ENCODE data around the gene LY6G6D.
A peak's percentile ranks its signal among the peaks of the same experiment; 100 is the strongest.

LY6G6D gene

GRCh38 chr6:31729979-31730630 lies 15.0 kb downstream of the LY6G6D start:
- no peak for TF ChIP-seq CTCF (IDR thresholded peaks at IDR 0.05; ENCODE audit: insufficient read depth, low read depth, low read length, missing control alignments)
- DNase-seq (ENCODE audit: low read depth): peak; percentile 78

GRCh38 chr6:31730631-31731086 lies 15.5 kb downstream of the LY6G6D start:
- DNase-seq (ENCODE audit: low read depth): no peak
- H3K4me3 ChIP-seq (ENCODE audit: low read depth, low read length): no peak overlapping the region
- TF ChIP-seq CTCF (IDR thresholded peaks at IDR 0.05; ENCODE audit: insufficient read depth, low read depth, low read length, missing control alignments): no peak

More at GRCh38 chr6:31729979-31730630, 15.0 kb downstream of the LY6G6D start:
- peak overlapping the region; percentile 49 for H3K4me3 ChIP-seq (ENCODE audit: low read depth, low read length)

GRCh38 chr6:31732029-31732428 lies 16.9 kb downstream of the LY6G6D start:
- no peak overlapping the region for H3K4me3 ChIP-seq (ENCODE audit: low read depth, low read length)
- no peak for DNase-seq (ENCODE audit: low read depth)
- no peak for TF ChIP-seq CTCF (IDR thresholded peaks at IDR 0.05; ENCODE audit: insufficient read depth, low read depth, low read length, missing control alignments)

GRCh38 chr6:31733734-31734133 lies 18.6 kb downstream of the LY6G6D start:
- TF ChIP-seq CTCF (IDR thresholded peaks at IDR 0.05; ENCODE audit: insufficient read depth, low read depth, low read length, missing control alignments): no peak
- no peak overlapping the region for H3K4me3 ChIP-seq (ENCODE audit: low read depth, low read length)
- no peak for DNase-seq (ENCODE audit: low read depth)

- no peak for TF ChIP-seq CTCF (IDR thresholded peaks at IDR 0.05; ENCODE audit: insufficient read depth, low read depth, low read length, missing control alignments)
- DNase-seq (ENCODE audit: low read depth): no peak
- peak overlapping the region; percentile 97 for H3K4me3 ChIP-seq (ENCODE audit: low read depth, low read length)
Measured at GRCh38 chr6:31734247-31734820, 19.2 kb downstream of the LY6G6D start.

- peak overlapping the region; percentile 97 for H3K4me3 ChIP-seq (ENCODE audit: low read depth, low read length)
- peak; percentile 88 for DNase-seq (ENCODE audit: low read depth)
- TF ChIP-seq CTCF (IDR thresholded peaks at IDR 0.05; ENCODE audit: insufficient read depth, low read depth, low read length, missing control alignments): no peak
Measured at GRCh38 chr6:31734821-31735406, 19.8 kb downstream of the LY6G6D start.
